Pancreas (tissue), 10 donors: ENCODE results near the gene ZC3H7B. TPM values are rescaled to one million over a fixed set of nuclear protein-coding genes. Genes with fewer than 3 reads are reported as not detected.
A peak's percentile ranks its signal among the peaks of the same experiment; 100 is the strongest.

Experiments
- ATAC-seq, 4 donors: fragments of 200-7000 bp; cut with Tn5 transposase; one replicate each; pipeline versions ENCODE4 v1.8.0 to v1.9.1; 2020; ENCODE audit warnings: mild to moderate bottlenecking in 4 of 4, moderate library complexity in 4 of 4
- DNase-seq, 6 donors: peaks; one replicate each; pipeline ENCODE4 v3.0.0-alpha.2; 2020
- FAIRE-seq: peaks from 2 replicates; lab custom pipeline; 2012; peaks lifted over from hg19 to GRCh38; lab: Jason Lieb, UNC
- H3K27ac ChIP-seq, 4 donors: fragments of 200-600 bp; sonication (generic); 1 replicate in 3 of 4; 2 replicates in 1 of 4; pipeline versions ENCODE4 v1.5.0 to v1.8.0; 2020
- H3K27me3 ChIP-seq, 4 donors: fragments of 200-600 bp; one replicate each; pipeline ENCODE4 v1.8.0; 2021
- H3K36me3 ChIP-seq, 3 donors: fragments of 200-600 bp; sonication (generic) in 1 of 3; one replicate each; pipeline versions ENCODE4 v1.5.0 to v1.8.0; 2020 to 2021
- H3K4me1 ChIP-seq, 3 donors: fragments of 200-600 bp; one replicate each; pipeline ENCODE4 v1.8.0; 2021
- H3K4me3 ChIP-seq, 4 donors: fragments of 200-600 bp; sonication (generic) in 2 of 4; one replicate each; pipeline versions ENCODE4 v1.5.0 to v1.8.0; 2020 to 2021
- H3K9me3 ChIP-seq, 4 donors: fragments of 200-600 bp; one replicate each; pipeline ENCODE4 v1.8.0; 2021
- WGBS, 2 donors: extraction: QIAGEN DNeasy Blood & Tissue Kit; methylation state at CpG; one replicate each; pipeline ENCODE4 v1.1.7; 2013; 5-methylcytosine and 5-hydroxymethylcytosine counted together
- intact Hi-C, 3 donors: fragments of 100-400 bp; cut with DNase I; formaldehyde crosslinking; loops; one replicate each; pipeline versions ENCODE4 v1.11.1 to v1.14.2; 2022
- polyA plus RNA-seq, 2 donors: library from polyadenylated mRNA; stranded (reverse); fragments of 200-250 nt; gene quantifications; one replicate each; pipeline ENCODE4 v1.2.3, GENCODE V29; 2013
- total RNA-seq, 6 donors: library from RNA; stranded (reverse); fragmentation: NEBNext Ultra II Directional in 4 of 6; extraction: Animal tissue kit (Norgen Biotek cat#: 25700) in 4 of 6; gene quantifications; one replicate each; pipeline versions ENCODE4 v1.2.1 to v1.2.4, GENCODE V29; 2021 to 2023
- TF ChIP-seq, protein P1 (sequence below), 4 donors: fragments of 200-600 bp; sonication (generic) in 3 of 4; IDR thresholded peaks; one replicate each; pipeline versions ENCODE4 v1.5.0 to v1.8.0; 2021; ENCODE audit warnings: antibody characterized with exemption in 4 of 4
- donor health status: healthy with polysubstance abuse.
- donor health status: DM: no; HTN: no; CAD: no; lungs with moderate emphysema.
- donor health status: DM: no; HTN: no; CAD: no.
- donor health status: control.
- donor health status: control.
- donor health status: Bipolar disorder and iron deficiency.
- donor health status: DM: yes; HTN: yes; CAD: no.
- donor health status: DM: no; HTN: no; CAD: no.
- donor health status: DM: no; HTN: no; CAD: no.
- donor health status: DM: yes; HTN: yes; CAD: no.

The ZC3H7B gene
- total and polyA plus RNA-seq, 8 donors: 20.9 to 46.8 (median 27.0) TPM

DNA sequence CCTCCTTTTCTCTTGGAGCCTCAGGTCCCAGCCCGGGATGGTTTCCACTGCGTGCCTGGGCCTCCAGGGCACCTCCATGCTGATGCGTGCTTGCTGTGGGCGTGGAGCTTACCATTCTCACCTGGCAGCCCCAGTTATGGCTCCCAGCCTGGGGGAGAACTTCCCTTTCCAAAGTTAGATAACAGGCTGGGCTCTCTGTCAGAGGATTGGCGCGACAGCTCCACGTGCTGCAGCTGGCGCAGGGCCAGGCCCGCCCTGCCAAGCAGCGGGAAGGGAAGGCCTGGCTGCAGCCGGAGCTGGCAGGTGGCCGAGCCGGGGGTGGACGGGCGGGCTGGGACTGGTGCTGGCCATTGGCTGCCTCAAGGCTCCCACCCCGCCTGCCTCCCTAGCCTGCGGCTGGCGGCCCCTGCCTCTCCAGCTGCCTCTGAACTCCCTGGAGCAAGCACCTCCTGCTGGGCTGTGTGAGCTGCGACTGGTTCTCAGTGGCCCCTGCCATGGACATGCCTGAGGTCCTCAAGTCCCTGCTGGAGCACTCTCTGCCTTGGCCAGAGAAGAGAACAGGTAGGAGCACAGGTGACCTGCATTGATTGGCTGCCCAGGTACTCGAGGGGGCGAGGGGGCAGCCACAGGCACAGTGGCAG is 65.8 kb downstream of the ZC3H7B start:
- 2% methylated on average over 21 of the region's 21 CpGs for WGBS, 2 donors
- DNase-seq (peak; percentile 98 to 100 (median 100)), ATAC-seq (peak; percentile 81 to 91 (median 86)), FAIRE-seq (peak; percentile 47)
- TF ChIP-seq, protein P1, sequence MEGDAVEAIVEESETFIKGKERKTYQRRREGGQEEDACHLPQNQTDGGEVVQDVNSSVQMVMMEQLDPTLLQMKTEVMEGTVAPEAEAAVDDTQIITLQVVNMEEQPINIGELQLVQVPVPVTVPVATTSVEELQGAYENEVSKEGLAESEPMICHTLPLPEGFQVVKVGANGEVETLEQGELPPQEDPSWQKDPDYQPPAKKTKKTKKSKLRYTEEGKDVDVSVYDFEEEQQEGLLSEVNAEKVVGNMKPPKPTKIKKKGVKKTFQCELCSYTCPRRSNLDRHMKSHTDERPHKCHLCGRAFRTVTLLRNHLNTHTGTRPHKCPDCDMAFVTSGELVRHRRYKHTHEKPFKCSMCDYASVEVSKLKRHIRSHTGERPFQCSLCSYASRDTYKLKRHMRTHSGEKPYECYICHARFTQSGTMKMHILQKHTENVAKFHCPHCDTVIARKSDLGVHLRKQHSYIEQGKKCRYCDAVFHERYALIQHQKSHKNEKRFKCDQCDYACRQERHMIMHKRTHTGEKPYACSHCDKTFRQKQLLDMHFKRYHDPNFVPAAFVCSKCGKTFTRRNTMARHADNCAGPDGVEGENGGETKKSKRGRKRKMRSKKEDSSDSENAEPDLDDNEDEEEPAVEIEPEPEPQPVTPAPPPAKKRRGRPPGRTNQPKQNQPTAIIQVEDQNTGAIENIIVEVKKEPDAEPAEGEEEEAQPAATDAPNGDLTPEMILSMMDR (IDR thresholded peaks at IDR 0.05): peak in 1 of 4 donors; percentile 24
- no peaks in the 10 kb centered on the region for H3K9me3 ChIP-seq
- intact Hi-C loops: loop anchor here in 1 of 3 donors (10.0 kb wide), 1 partner anchor 62 kb away; the partner anchor contains the start of gene ZC3H7B
- peaks cover 8 to 32% (median 13%) of the 10 kb centered on the region in 3 donors for H3K4me1 ChIP-seq
- no peaks in the 10 kb centered on the region for H3K27me3 ChIP-seq
- no peaks in the 10 kb centered on the region for H3K36me3 ChIP-seq
- peak overlapping the region; percentile 75 to 86 (median 80) for H3K27ac ChIP-seq
- H3K4me3 ChIP-seq: peak overlapping the region; percentile 14 to 61 (median 56)

DNA sequence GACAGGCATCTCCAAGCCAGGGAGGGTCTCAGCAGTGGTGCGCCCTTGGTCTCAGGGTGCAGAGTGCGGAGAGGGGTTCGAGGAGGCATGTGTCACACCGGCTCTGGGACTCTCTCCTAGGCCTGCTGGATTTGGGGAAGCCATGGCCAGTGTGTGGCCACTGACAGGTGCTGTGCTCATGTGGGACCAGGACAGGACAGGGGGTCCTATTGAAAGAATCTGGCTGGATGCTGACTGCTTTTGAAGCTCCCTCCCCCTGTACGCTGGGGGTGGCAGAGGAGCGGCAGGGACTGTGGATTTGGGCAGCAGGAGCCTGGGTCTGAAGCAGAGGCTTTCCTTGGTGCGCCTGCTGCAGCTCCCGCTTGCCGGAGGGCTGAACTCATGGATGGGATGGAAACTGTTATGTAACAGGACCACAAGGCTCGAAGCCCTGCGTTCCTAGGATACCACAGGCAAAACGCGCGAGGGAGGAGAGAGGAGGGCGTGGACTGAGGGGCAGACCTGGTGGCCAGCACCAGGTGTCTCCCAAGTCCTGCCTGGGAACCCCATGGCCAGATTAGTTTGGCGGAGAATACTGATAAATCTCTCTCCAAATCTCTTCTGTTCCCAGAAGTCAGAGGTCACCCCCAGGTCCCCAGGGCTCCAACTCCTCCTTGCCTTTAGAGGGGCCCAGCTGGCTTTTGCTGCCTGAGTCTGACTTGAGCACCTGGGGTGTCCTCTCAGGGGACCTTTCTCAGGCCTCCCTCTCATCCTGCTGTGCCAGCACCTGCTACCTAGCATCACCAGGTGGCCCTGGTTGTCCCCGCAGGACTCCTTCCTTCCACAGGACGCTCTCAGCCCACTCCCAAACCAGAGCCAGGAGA is 66.6 kb downstream of the ZC3H7B start:
- intact Hi-C loops: loop anchor here in 1 of 3 donors (10.0 kb wide), 1 partner anchor 63 kb away; the partner anchor contains the start of gene ZC3H7B
- H3K9me3 ChIP-seq: no peaks in the 10 kb centered on the region
- no peaks in the 10 kb centered on the region for H3K36me3 ChIP-seq
- peak overlapping the region; percentile 14 to 61 (median 56) for H3K4me3 ChIP-seq
- TF ChIP-seq, protein P1 (IDR thresholded peaks at IDR 0.05): no peak
- 12 to 16% methylated on average over 18 of the region's 18 CpGs for WGBS, 2 donors
- no peaks in the 10 kb centered on the region for H3K27me3 ChIP-seq
- ATAC-seq (peak; percentile 36 to 58 (median 50)), FAIRE-seq (no peak), DNase-seq (peak; percentile 60 to 85 (median 71))
- peaks cover 8 to 32% (median 13%) of the 10 kb centered on the region in 3 donors for H3K4me1 ChIP-seq
- peak overlapping the region; percentile 75 to 86 (median 80) for H3K27ac ChIP-seq

DNA sequence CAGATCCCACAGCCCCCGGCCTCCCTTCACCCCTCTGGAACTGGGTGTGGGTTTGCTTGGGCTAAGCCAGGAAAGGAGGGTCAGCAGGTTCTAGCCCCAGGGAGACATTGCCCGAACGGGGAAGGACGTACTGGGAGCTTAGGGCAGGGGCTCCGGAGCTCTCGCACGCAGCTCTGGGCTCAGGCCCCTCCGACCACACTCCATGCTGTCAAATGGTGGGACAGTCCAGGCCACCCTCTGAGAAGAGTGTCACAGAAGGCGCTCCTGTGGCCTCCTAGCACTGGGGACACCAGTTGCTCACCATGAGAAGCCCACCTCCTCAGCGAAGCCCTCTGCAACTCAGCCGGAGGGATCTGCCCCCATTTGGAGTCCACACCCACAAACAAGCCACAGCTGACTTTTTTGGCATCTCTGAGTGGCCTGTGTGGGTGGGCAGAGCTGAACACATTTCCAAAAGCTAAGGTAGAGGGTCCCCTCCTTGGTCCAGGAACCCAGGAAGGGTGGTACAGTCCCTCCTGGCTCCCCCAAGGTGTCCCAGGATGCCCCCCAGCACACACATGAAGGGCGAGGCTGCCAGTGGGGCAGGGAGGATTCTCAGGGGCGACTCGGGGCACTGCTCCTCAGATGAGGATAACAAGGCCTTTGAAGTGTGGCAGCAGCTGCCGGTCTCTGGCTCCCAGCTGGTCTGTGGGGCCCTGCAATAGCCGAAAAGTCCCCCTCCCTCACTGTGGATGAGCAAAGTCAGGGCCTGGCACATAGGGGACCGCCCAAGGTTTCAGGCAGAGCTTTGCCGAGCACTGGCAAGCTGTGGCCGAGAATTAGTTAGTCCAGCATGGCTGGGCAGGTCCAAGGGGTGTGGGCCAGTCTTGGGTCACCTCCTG is 67.5 kb downstream of the ZC3H7B start:
- DNase-seq (peak in 3 of 6 donors; percentile 28 to 74 (median 32)), ATAC-seq (no peak), FAIRE-seq (no peak)
- Histone ChIP-seq H3K9me3 (no peaks in the 10 kb centered on the region), H3K4me1 (peaks cover 8 to 32% (median 13%) of the 10 kb centered on the region in 3 donors), H3K27ac (peak overlapping the region; percentile 75 to 86 (median 80)), H3K27me3 (no peaks in the 10 kb centered on the region), H3K36me3 (no peaks in the 10 kb centered on the region), H3K4me3 (peak overlapping the region; percentile 14 to 61 (median 56))
- TF ChIP-seq, protein P1 (IDR thresholded peaks at IDR 0.05): no peak
- 34 to 42% methylated on average over 19 of the region's 19 CpGs for WGBS, 2 donors
- intact Hi-C loops: loop anchor here in 1 of 3 donors (10.0 kb wide), 1 partner anchor 64 kb away; the partner anchor contains the start of gene ZC3H7B

DNA sequence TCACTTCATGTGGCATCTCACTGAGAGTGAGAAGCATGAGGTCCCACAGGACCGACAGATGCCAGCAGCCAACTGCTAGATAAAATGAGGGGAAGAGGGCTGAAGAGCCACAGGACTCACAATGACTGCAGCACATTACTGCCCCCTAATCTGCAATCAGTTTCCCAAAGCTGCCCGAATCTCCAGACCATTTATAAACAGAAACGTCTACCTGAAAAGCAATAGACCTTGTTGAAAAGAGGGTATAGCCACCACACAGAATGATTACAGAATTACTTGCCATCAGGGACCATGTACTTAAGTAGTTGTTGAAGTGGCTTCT is 68.1 kb downstream of the ZC3H7B start:
- Histone ChIP-seq H3K4me1 (peaks cover 8 to 29% (median 13%) of the 10 kb centered on the region in 3 donors), H3K36me3 (no peaks in the 10 kb centered on the region), H3K9me3 (no peaks in the 10 kb centered on the region), H3K4me3 (peak overlapping the region in 3 of 4 donors; percentile 56 to 61 (median 56)), H3K27me3 (no peaks in the 10 kb centered on the region), H3K27ac (peak overlapping the region; percentile 75 to 86 (median 80))
- TF ChIP-seq, protein P1 (IDR thresholded peaks at IDR 0.05): no peak
- intact Hi-C loops: loop anchor here in 1 of 3 donors (10.0 kb wide), 1 partner anchor 65 kb away; the partner anchor contains the start of gene ZC3H7B
- FAIRE-seq (no peak), DNase-seq (no peak), ATAC-seq (no peak)
- WGBS, 2 donors: 17 to 21% methylated on average over 3 of the region's 3 CpGs
